GM12892 (cell line): ENCODE data around the gene HCN2.

Experiments used
- POLR2A ChIP-seq: IDR thresholded peaks from 2 replicates; pipeline ENCODE4 v1.6.1; 2011; ENCODE audit warnings: low read depth, low read length, control low read depth
- POLR2AphosphoS5 ChIP-seq: IDR thresholded peaks from 2 replicates; pipeline ENCODE4 v1.6.1; 2011; ENCODE audit warnings: low read depth, low read length, control low read depth
- TAF1 ChIP-seq: IDR thresholded peaks from 2 replicates; pipeline ENCODE4 v1.6.1; 2011; ENCODE audit warnings: low read depth, mild to moderate bottlenecking, control low read depth, low read length, borderline replicate concordance

DNA sequence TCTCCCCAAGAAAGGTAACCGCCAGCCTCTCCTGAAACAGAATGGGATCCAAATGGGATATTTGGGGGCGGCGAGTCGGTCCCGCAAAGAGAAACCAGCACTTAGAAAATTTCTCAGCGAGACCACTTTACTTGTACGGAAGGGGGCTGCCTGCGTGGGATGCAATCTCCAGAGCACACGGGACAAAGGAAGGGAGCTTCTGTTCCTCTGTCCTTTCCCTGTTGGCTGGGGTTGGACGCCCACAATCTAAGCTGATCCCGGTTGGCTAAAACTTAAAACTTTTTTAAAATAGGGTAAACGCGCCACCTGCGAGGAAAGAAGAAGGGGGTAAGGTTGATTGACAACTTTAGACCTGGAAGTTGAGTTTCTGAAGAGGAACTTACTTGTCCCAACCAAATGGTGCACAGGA, 18.1 kb upstream of the HCN2 start:
- TF ChIP-seq POLR2A (no peak), POLR2AphosphoS5 (no peak), TAF1 (no peak)
